IPS-18c (cell line): ENCODE measurements around the gene CCNB2.

ENCODE experiments used
- H3K4me3 ChIP-seq: 2 replicates; pipeline ENCODE4 v1.7.0; 2013; ENCODE audit warnings: low read depth, mild to moderate bottlenecking, low read length, moderate library complexity; ENCODE audit not compliant: insufficient read depth
- H3K9me3 ChIP-seq: one replicate; pipeline ENCODE4 v1.6.1; 2013; ENCODE audit warnings: mild to moderate bottlenecking, low read length, moderate library complexity; ENCODE audit not compliant: control insufficient read depth, insufficient read depth

Gene CCNB2

DNA sequence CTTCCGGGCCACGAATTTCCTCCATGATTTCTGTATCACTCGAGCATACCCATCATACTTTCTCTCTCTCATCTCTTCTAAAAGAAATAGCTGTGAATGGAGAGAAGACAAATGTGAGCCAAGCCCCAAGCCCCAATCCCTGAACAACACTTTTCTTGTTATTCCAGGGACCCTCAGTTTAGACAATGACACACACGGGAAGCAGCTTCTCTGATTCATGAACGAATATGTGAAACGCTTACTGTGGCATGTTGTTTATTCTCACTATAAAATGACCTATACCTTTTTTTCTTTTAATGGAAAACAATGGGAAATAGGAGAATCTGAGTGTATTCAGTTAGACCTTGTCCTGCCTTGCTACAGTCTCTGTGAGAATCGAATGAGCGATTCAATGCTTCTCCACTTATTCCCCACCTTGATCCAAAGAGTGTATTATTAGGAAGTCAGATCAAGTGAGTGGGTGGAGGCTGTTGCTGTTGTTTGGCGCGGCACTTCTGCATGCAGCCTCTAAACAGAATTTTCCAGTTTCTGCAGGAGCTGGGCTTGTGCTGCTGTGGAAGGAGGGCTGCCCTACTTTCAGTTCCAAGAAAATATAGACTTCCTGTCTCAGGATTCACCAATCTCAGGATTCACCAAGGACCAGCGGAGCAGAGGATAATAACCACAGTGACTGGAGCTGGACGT, 69.3 kb downstream of the CCNB2 start:
- no peaks in the 10 kb centered on the region for H3K9me3 ChIP-seq
- no peak overlapping the region for H3K4me3 ChIP-seq
